ENCODE measurements around the gene GRB2. TPM values are rescaled to one million over a fixed set of nuclear protein-coding genes. Genes with fewer than 3 reads are reported as not detected.
"Not testable (repeated sequence)": the region's sequence is repeated elsewhere in the genome, so short reads cannot be mapped to it uniquely, and the experiment has no call there.

Gene GRB2
- total and polyA plus RNA-seq, 2 experiments from 2014 or later: 82.7 to 101 TPM

DNA sequence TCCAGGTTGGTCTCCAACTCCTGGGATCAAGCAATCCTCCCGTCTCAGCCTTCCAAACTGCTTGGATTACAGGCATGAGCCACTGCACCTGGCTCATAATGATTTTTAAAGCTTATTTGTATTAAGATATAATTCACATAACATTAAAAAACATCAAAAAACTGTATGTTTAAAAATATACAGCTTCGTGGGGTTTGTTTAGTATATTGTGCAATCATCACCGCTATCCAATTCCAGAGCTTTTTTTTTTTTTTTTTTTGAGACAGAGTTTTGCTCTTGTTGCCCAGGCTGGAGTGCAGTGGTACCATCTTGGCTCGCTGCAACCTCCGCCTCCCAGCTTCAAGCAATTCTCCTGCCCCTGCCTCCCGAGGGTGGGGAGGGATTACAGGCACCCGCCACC lies 105.2 kb downstream of the GRB2 start:
- Histone ChIP-seq H3K9me3 (ENCODE audit: low read depth) (no peaks in the 10 kb centered on the region), H3K9me2 (replicated peaks; ENCODE audit: insufficient read depth) (no peaks in the 10 kb centered on the region), H3K4me2 (no peak overlapping the region), H4K20me1 (ENCODE audit: insufficient read depth, poor library complexity, severe bottlenecking) (no peaks in the 10 kb centered on the region), H3K36me3 (replicated peaks; ENCODE audit: insufficient read depth, low read depth) (no peaks in the 10 kb centered on the region), H3K27me3 (no peaks in the 10 kb centered on the region), H3K79me2 (no peaks in the 10 kb centered on the region), H3K4me1 (ENCODE audit: insufficient read depth) (no peaks in the 10 kb centered on the region), H3K4me3 (no peak overlapping the region), H3K27ac (no peak overlapping the region), H2AFZ (no peak overlapping the region)
- WGBS (ENCODE audit: low lambda C conversion rate, missing lambda C conversion rate): 74% methylated on average over 7 of the region's 7 CpGs
- TF ChIP-seq, protein P1, sequence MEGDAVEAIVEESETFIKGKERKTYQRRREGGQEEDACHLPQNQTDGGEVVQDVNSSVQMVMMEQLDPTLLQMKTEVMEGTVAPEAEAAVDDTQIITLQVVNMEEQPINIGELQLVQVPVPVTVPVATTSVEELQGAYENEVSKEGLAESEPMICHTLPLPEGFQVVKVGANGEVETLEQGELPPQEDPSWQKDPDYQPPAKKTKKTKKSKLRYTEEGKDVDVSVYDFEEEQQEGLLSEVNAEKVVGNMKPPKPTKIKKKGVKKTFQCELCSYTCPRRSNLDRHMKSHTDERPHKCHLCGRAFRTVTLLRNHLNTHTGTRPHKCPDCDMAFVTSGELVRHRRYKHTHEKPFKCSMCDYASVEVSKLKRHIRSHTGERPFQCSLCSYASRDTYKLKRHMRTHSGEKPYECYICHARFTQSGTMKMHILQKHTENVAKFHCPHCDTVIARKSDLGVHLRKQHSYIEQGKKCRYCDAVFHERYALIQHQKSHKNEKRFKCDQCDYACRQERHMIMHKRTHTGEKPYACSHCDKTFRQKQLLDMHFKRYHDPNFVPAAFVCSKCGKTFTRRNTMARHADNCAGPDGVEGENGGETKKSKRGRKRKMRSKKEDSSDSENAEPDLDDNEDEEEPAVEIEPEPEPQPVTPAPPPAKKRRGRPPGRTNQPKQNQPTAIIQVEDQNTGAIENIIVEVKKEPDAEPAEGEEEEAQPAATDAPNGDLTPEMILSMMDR (IDR thresholded peaks at IDR 0.05; ENCODE audit: poor library complexity): no peak
- DNase-seq (ENCODE audit: low spot score): no peak

DNA sequence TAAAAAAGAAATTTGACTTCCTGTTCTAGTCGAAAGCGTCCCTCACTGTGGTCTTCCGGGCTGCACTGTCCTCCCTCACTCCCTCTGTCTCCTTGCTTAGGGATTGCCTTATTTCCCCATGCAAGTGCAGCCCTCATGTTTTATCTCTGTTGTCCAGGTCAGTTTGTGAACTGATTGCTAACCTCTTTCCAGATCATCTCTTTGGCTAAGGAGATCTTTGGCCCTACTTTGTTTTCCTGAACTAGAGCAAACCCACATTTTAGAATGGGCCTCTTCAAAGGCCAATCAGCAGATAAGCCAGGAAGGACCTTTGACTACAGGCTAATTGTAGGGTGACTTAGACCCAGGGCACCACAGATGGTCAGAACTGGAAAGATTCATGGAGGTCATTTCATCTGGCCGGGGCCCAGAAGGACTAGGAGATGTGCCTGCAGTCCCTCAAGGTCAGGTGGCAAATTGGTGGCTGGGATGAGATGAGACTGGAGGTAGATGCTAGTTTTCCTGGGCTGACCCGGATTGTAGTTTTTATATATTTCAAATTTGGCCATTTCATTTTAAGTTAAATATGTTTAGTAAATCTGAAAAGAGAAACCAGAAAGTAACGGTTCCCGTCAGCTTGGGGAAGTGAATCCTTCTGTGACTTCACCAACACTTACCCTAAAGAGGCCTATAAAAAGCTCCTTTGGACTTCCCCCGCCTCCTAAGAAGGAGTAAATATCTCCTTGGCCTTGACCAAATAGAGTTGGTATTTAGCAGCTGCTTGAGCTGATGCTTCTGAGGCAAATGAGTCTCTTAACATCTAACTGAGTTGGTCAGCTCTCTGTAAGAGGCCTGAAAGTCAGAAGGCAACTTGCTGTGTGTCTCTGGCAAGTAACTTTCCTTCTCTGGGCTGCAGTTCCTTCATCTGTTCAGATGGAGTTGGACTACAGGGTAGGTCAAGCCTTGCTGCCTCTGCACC lies 110.0 kb downstream of the GRB2 start:
- WGBS (ENCODE audit: low lambda C conversion rate, missing lambda C conversion rate): 82% methylated on average over 8 of the region's 8 CpGs
- Histone ChIP-seq H3K4me2 (no peak overlapping the region), H3K4me3 (no peak overlapping the region)

DNA sequence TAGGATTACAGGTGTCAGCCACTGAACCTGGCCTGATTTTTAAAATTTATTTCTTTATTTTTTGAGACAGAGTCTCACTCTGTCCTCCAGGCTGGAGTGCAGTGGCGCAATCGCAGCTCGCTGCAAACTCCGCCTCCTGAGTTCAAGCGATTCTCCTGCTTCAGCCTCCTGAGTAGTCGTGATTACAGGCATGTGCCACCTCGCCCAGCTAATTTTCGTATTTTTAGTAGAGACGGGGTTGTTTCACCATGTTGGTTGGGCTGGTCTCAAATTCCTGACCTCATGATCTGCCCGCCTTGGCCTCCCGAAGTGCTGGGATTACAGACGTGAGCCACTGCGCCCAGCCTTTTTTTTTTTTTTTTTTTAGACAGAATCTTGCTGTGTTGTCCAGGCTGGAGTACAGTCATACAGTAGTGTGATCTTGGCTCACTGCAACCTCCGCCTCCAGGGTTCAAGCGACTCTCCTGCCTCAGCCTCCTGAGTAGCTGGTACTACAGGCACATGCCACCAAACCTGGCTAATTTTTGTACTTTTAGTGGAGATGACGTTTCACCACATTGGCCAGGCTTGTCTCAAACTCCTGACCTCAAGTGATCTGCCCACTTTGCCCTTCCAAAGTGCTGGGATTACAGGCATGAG lies 112.5 kb downstream of the GRB2 start:
- H2AFZ ChIP-seq; DNase-seq (ENCODE audit: low spot score); H3K79me2 ChIP-seq; H3K27me3 ChIP-seq; H3K9me3 ChIP-seq (ENCODE audit: low read depth); H3K4me3 ChIP-seq; H3K36me3 ChIP-seq (replicated peaks; ENCODE audit: insufficient read depth, low read depth); H3K4me1 ChIP-seq (ENCODE audit: insufficient read depth); H3K9me2 ChIP-seq (replicated peaks; ENCODE audit: insufficient read depth); H3K27ac ChIP-seq; H3K4me2 ChIP-seq; H4K20me1 ChIP-seq (ENCODE audit: insufficient read depth, poor library complexity, severe bottlenecking): not testable (repeated sequence)
- 87% methylated on average over 16 of the region's 16 CpGs for WGBS (ENCODE audit: low lambda C conversion rate, missing lambda C conversion rate)

More for the DNA sequence above, 110.0 kb downstream of the GRB2 start:
- Histone ChIP-seq H3K36me3 (replicated peaks; ENCODE audit: insufficient read depth, low read depth) (no peaks in the 10 kb centered on the region), H3K9me2 (replicated peaks; ENCODE audit: insufficient read depth) (no peaks in the 10 kb centered on the region), H3K79me2 (no peaks in the 10 kb centered on the region), H3K9me3 (ENCODE audit: low read depth) (no peaks in the 10 kb centered on the region), H3K27ac (peak overlapping the region; percentile 9), H3K4me1 (ENCODE audit: insufficient read depth) (no peaks in the 10 kb centered on the region), H4K20me1 (ENCODE audit: insufficient read depth, poor library complexity, severe bottlenecking) (no peaks in the 10 kb centered on the region), H3K27me3 (no peaks in the 10 kb centered on the region), H2AFZ (no peak overlapping the region)
- TF ChIP-seq, protein P1 (IDR thresholded peaks at IDR 0.05; ENCODE audit: poor library complexity): no peak
- TF ChIP-seq EZH2phosphoT487 (IDR thresholded peaks at IDR 0.05; ENCODE audit: low read depth, severe bottlenecking, unreplicated experiment): no peak
- no peak for TF ChIP-seq EZH2 (IDR thresholded peaks at IDR 0.05; ENCODE audit: borderline replicate concordance)
- no peak for DNase-seq (ENCODE audit: low spot score)

DNA sequence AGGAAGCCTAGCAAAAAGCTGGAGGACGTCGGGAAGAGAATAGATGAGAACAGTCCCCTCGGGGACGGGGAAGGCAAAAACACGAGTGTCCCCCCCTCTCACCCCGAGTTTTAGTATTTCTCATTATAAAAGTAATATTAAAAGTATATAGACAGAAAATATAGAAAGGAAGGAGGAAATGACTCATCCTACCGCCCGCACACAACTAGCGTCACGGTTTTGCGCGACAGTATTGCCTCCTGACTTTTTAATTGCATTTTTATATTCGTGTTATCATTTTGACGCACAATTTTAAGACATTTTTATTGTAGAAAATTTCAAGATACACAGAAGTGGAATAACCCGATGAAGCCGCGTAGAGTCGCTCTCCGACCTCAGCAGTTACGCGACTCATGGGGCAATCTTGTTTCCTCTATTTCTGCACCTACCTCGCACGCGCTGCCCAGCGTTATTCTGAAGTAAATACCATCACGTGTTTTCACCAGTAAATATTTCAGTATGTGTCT lies 115.6 kb downstream of the GRB2 start:
- Histone ChIP-seq H3K36me3 (replicated peaks; ENCODE audit: insufficient read depth, low read depth) (no peaks in the 10 kb centered on the region), H3K4me3 (peak overlapping the region; percentile 36), H3K79me2 (peaks cover 2% of the 10 kb centered on the region), H3K4me2 (peak overlapping the region; percentile 76), H3K9me2 (replicated peaks; ENCODE audit: insufficient read depth) (no peaks in the 10 kb centered on the region), H3K27ac (peak overlapping the region; percentile 77), H2AFZ (peak overlapping the region; percentile 80), H3K27me3 (no peaks in the 10 kb centered on the region), H3K9me3 (ENCODE audit: low read depth) (no peaks in the 10 kb centered on the region), H3K4me1 (ENCODE audit: insufficient read depth) (no peaks in the 10 kb centered on the region), H4K20me1 (ENCODE audit: insufficient read depth, poor library complexity, severe bottlenecking) (no peaks in the 10 kb centered on the region)
- WGBS (ENCODE audit: low lambda C conversion rate, missing lambda C conversion rate): 21% methylated on average over 26 of the region's 26 CpGs
- DNase-seq (ENCODE audit: low spot score): peak; percentile 62
- TF ChIP-seq EZH2 (IDR thresholded peaks at IDR 0.05; ENCODE audit: borderline replicate concordance) (no peak), EZH2phosphoT487 (IDR thresholded peaks at IDR 0.05; ENCODE audit: low read depth, severe bottlenecking, unreplicated experiment) (no peak)
- TF ChIP-seq, protein P1 (IDR thresholded peaks at IDR 0.05; ENCODE audit: poor library complexity): peak; percentile 44
